ENCODE measurements around the gene HHIP. TPM values are rescaled to one million over a fixed set of nuclear protein-coding genes. Genes with fewer than 3 reads are reported as not detected.

HHIP gene
- total RNA-seq = 27.4 and 85.2 TPM in 2 replicates

GRCh38 chr4:144645631-144646522 lies at the start of gene HHIP:
Gene HHIP, plus strand, starts transcription at chr4:144646156. Its CDS starts 520 bp downstream, at chr4:144646676.

Measured in cardiac atrium fibroblast (primary cell).